Measurements from ENCODE around the gene TRMT2A. TPM values are rescaled to one million over a fixed set of nuclear protein-coding genes. Genes with fewer than 3 reads are reported as not detected.

The TRMT2A gene
- total RNA-seq, 6 experiments from 2014 or later: 26.9 to 54.6 (median 29.1) TPM

GRCh38 chr22:20066617-20067383 is 50.2 kb downstream of the TRMT2A start:
- H3K36me3 ChIP-seq: peaks cover 0 to 23% (median 8%) of the 10 kb centered on the region in 4 donors
- intact Hi-C loops (cut with DNase I): no loop called here
- no peaks in the 10 kb centered on the region for H3K9me3 ChIP-seq
- no peaks in the 10 kb centered on the region for H3K27me3 ChIP-seq
- peak in 1 of 3 donors; percentile 11 for DNase-seq
- 94% methylated on average over 4 of the region's 11 CpGs for WGBS (ENCODE audit: insufficient coverage, low coverage, low lambda C conversion rate, missing lambda C conversion rate)
- H3K27ac ChIP-seq: no peak overlapping the region
- no peaks in the 10 kb centered on the region for H3K4me1 ChIP-seq
- no peak overlapping the region for H3K4me3 ChIP-seq
- TF ChIP-seq POLR2A (IDR thresholded peaks at IDR 0.05) (no peak), CTCF (IDR thresholded peaks at IDR 0.05) (no peak)
- ATAC-seq: no peak

- whole genome bisulfite sequencing (ENCODE audit: insufficient coverage, low coverage, low lambda C conversion rate, missing lambda C conversion rate): 87% methylated on average over 3 of the region's 14 CpGs
- intact Hi-C loops (cut with DNase I): no loop called here
Observed at GRCh38 chr22:20065896-20066616, 51.0 kb downstream of the TRMT2A start.

GRCh38 chr22:20064545-20065262 is 52.3 kb downstream of the TRMT2A start:
- DNase-seq (peak in 1 of 3 donors; percentile 39), ATAC-seq (no peak)
- H3K27me3 ChIP-seq: no peaks in the 10 kb centered on the region
- H3K9me3 ChIP-seq: no peaks in the 10 kb centered on the region
- intact Hi-C loops (cut with DNase I): no loop called here
- no peaks in the 10 kb centered on the region for H3K4me1 ChIP-seq
- H3K36me3 ChIP-seq: peaks cover 0 to 34% (median 12%) of the 10 kb centered on the region in 4 donors
- no peak overlapping the region for H3K27ac ChIP-seq
- 73% methylated on average over 7 of the region's 18 CpGs for WGBS (ENCODE audit: insufficient coverage, low coverage, low lambda C conversion rate, missing lambda C conversion rate)
- no peak for TF ChIP-seq POLR2A (IDR thresholded peaks at IDR 0.05)
- no peak for TF ChIP-seq CTCF (IDR thresholded peaks at IDR 0.05)
- no peak overlapping the region for H3K4me3 ChIP-seq

More at GRCh38 chr22:20065896-20066616, 51.0 kb downstream of the TRMT2A start:
- ATAC-seq (no peak), DNase-seq (peak in 1 of 3 donors; percentile 39)
- Histone ChIP-seq H3K27me3 (no peaks in the 10 kb centered on the region), H3K4me3 (no peak overlapping the region), H3K4me1 (no peaks in the 10 kb centered on the region), H3K9me3 (no peaks in the 10 kb centered on the region), H3K27ac (no peak overlapping the region), H3K36me3 (peaks cover 0 to 31% (median 11%) of the 10 kb centered on the region in 4 donors)
- no peak for TF ChIP-seq CTCF (IDR thresholded peaks at IDR 0.05)

GRCh38 chr22:20064140-20064480 is 52.9 kb downstream of the TRMT2A start:
- no peak overlapping the region for H3K4me3 ChIP-seq
- DNase-seq (no peak), ATAC-seq (peak in 1 of 4 donors; percentile 13)
- WGBS (ENCODE audit: insufficient coverage, low coverage, low lambda C conversion rate, missing lambda C conversion rate): no CpG with 5 or more reads among the region's 3 CpGs
- intact Hi-C loops (cut with DNase I): no loop called here
- H3K4me1 ChIP-seq: no peaks in the 10 kb centered on the region
- no peak for TF ChIP-seq CTCF (IDR thresholded peaks at IDR 0.05)
- no peak for TF ChIP-seq POLR2A (IDR thresholded peaks at IDR 0.05)
- no peak overlapping the region for H3K27ac ChIP-seq
- no peaks in the 10 kb centered on the region for H3K9me3 ChIP-seq
- H3K27me3 ChIP-seq: no peaks in the 10 kb centered on the region
- peaks cover 0 to 34% (median 12%) of the 10 kb centered on the region in 4 donors for H3K36me3 ChIP-seq
